NCI-H2227 treated with DMSO at 0.1 percent for 48 hours (cell line): ENCODE measurements around the gene FEM1A.

Experiments used
- DNase-seq: peaks from one replicate; lab custom pipeline; 2025; lab: John Stamatoyannopoulos, UW

Gene FEM1A

DNA sequence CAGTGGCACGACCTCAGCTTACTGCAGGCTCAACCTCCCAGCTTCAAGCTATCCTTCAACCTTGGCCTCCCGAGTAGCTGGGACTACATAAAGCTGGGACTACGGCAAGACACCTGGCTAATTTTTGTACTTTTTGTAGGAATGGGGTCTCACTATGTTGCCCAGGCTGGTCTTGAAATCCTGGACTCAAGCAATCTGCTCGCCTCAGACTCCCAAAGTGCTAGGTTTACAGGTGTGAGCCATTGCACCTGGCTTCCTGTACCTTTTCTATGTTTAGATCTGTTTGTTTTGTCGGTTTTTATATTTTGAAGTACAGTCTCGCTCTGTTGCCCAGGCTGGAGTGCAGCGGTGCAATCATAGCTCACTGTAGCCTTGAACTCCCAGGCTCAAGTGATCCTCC, 57.5 kb downstream of the FEM1A start:
- no peak for DNase-seq
